OCI-LY3 (cell line): ENCODE measurements around the gene LRRC8E.

Experiments used
- CTCF ChIP-seq: fragments of 200-600, 300-600 bp; sonication (generic); IDR thresholded peaks from 2 replicates; pipeline ENCODE4 v1.5.1; 2014; ENCODE audit warnings: antibody characterized with exemption, low read length, low read depth
- EZH2phosphoT487 ChIP-seq: fragments of 200-600 bp; shearing (Covaris generic); IDR thresholded peaks from 2 replicates; pipeline ENCODE4 v1.6.1; 2018; ENCODE audit warnings: antibody characterized with exemption, mixed run types, low read depth

GRCh38 chr19:7905268-7905667 lies 17.0 kb downstream of the LRRC8E start:
- TF ChIP-seq CTCF (no peak), EZH2phosphoT487 (no peak)
